Stimulated activated naive B cell treated with anti-CD40 and anti-IgM and Interleukin-4, amounts not matched to agents 10 μg/mL and 1 μg/mL and 100 μg/mL, for 72 hours (primary cell): ENCODE data around the gene KCNQ1OT1.

Source experiments
- ATAC-seq, 2 donors: fragments of 150-1000 bp; cut with Tn5 transposase; replicated peaks; 2 replicates each; pipeline ENCODE4 v1.10.0; 2021; ENCODE audit warnings: moderate library complexity in 1 of 2
- DNase-seq: peaks from one replicate; pipeline ENCODE4 v3.0.0; 2021
- H3K27ac Mint-ChIP-seq: one replicate; pipeline ENCODE4 v1.8.0; 2022; ENCODE audit warnings: mild to moderate bottlenecking, mixed read lengths
- H3K27me3 Mint-ChIP-seq, 2 donors: one replicate each; pipeline ENCODE4 v1.8.0; 2022; ENCODE audit warnings: mixed read lengths in 2 of 2
- H3K36me3 Mint-ChIP-seq, 2 donors: one replicate each; pipeline ENCODE4 v1.8.0; 2022; ENCODE audit warnings: mixed read lengths in 2 of 2, mild to moderate bottlenecking in 1 of 2
- H3K4me1 Mint-ChIP-seq, 2 donors: one replicate each; pipeline ENCODE4 v1.8.0; 2022; ENCODE audit warnings: mixed read lengths in 2 of 2, mild to moderate bottlenecking in 1 of 2
- H3K4me3 Mint-ChIP-seq, 2 donors: one replicate each; pipeline ENCODE4 v1.8.0; 2022; ENCODE audit warnings: mild to moderate bottlenecking in 2 of 2, mixed read lengths in 2 of 2, moderate library complexity in 1 of 2
- H3K9me3 Mint-ChIP-seq, 2 donors: one replicate each; pipeline ENCODE4 v1.8.0; 2022; ENCODE audit warnings: mixed read lengths in 2 of 2, mild to moderate bottlenecking in 1 of 2

Gene KCNQ1OT1

GRCh38 chr11:2662430-2663299 is 37.1 kb downstream of the KCNQ1OT1 start:
- H3K4me3 Mint-ChIP-seq, result no peak overlapping the region
- H3K9me3 Mint-ChIP-seq, result peaks cover 6 to 12% of the 10 kb centered on the region in 2 donors
- H3K27me3 Mint-ChIP-seq, result no peaks in the 10 kb centered on the region
- ATAC-seq (no peak), DNase-seq (no peak)
- peaks cover 0 to 2% of the 10 kb centered on the region in 2 donors for H3K4me1 Mint-ChIP-seq
- H3K27ac Mint-ChIP-seq, result no peak overlapping the region
- H3K36me3 Mint-ChIP-seq, result peaks cover 20 to 51% of the 10 kb centered on the region in 2 donors

DNA sequence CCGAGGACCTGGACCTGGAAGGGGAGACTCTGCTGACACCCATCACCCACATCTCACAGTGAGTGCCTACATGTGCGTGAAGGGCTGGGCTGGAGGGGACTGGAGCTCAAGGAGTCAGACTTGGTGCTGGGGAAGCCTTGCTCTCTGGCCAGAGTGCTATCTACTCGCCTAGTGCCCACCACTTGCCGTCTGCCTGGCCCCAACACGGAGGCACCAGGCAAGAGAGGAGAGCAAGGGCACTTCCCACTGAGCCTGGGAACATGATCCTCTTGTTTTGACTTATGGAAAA is 37.8 kb downstream of the KCNQ1OT1 start:
- peaks cover 20 to 54% of the 10 kb centered on the region in 2 donors for H3K36me3 Mint-ChIP-seq

GRCh38 chr11:2661173-2662023 is 38.4 kb downstream of the KCNQ1OT1 start:
- Mint-ChIP-seq H3K27ac (no peak overlapping the region), H3K9me3 (peaks cover 6 to 13% of the 10 kb centered on the region in 2 donors), H3K27me3 (no peaks in the 10 kb centered on the region), H3K36me3 (peaks cover 20 to 56% of the 10 kb centered on the region in 2 donors), H3K4me3 (no peak overlapping the region), H3K4me1 (peaks cover 0 to 2% of the 10 kb centered on the region in 2 donors)
- ATAC-seq (no peak), DNase-seq (no peak)

More for the DNA sequence above, 37.8 kb downstream of the KCNQ1OT1 start:
- Mint-ChIP-seq H3K4me3 (no peak overlapping the region), H3K27me3 (no peaks in the 10 kb centered on the region), H3K4me1 (peaks cover 0 to 2% of the 10 kb centered on the region in 2 donors), H3K27ac (no peak overlapping the region), H3K9me3 (peaks cover 6 to 13% of the 10 kb centered on the region in 2 donors)
- no peak for ATAC-seq
- no peak for DNase-seq

- Mint-ChIP-seq H3K9me3 (peaks cover 6 to 13% of the 10 kb centered on the region in 2 donors), H3K4me3 (no peak overlapping the region), H3K36me3 (peaks cover 22 to 60% of the 10 kb centered on the region in 2 donors), H3K27ac (no peak overlapping the region), H3K27me3 (no peaks in the 10 kb centered on the region), H3K4me1 (peaks cover 0 to 2% of the 10 kb centered on the region in 2 donors)
- ATAC-seq, result no peak
- DNase-seq, result no peak
These were observed 39.3 kb downstream of the KCNQ1OT1 start for GRCh38 chr11:2660357-2660939.

GRCh38 chr11:2657697-2658284 is 42.0 kb downstream of the KCNQ1OT1 start:
- ATAC-seq (no peak), DNase-seq (no peak)
- Mint-ChIP-seq H3K27me3 (no peaks in the 10 kb centered on the region), H3K36me3 (peaks cover 23 to 61% of the 10 kb centered on the region in 2 donors), H3K4me3 (no peak overlapping the region), H3K27ac (no peak overlapping the region), H3K4me1 (peaks cover 0 to 2% of the 10 kb centered on the region in 2 donors), H3K9me3 (peaks cover 6 to 15% of the 10 kb centered on the region in 2 donors)

DNA sequence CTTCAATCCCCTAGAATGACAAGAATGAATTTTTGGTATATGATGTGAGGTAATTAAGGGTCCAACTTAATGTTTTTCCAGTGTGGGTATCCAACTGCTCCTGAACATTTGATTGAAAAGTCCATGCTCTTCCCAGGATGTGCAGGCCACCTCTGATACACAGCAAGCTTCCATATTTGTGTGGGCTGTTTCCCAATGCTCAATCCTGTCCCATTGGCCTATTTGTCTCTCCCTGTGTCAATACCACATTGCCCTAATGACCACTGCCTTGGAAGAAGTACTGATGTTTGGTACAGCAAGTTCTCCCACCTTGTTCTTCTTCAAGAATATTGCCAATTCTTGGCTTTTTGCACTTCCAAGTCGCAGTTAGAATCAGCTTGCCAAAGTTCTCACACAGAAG is 42.9 kb downstream of the KCNQ1OT1 start:
- Mint-ChIP-seq H3K36me3 (peaks cover 23 to 61% of the 10 kb centered on the region in 2 donors), H3K4me1 (peaks cover 0 to 2% of the 10 kb centered on the region in 2 donors), H3K9me3 (peaks cover 6 to 18% of the 10 kb centered on the region in 2 donors), H3K4me3 (no peak overlapping the region), H3K27me3 (no peaks in the 10 kb centered on the region), H3K27ac (no peak overlapping the region)
- no peak for ATAC-seq
- no peak for DNase-seq

DNA sequence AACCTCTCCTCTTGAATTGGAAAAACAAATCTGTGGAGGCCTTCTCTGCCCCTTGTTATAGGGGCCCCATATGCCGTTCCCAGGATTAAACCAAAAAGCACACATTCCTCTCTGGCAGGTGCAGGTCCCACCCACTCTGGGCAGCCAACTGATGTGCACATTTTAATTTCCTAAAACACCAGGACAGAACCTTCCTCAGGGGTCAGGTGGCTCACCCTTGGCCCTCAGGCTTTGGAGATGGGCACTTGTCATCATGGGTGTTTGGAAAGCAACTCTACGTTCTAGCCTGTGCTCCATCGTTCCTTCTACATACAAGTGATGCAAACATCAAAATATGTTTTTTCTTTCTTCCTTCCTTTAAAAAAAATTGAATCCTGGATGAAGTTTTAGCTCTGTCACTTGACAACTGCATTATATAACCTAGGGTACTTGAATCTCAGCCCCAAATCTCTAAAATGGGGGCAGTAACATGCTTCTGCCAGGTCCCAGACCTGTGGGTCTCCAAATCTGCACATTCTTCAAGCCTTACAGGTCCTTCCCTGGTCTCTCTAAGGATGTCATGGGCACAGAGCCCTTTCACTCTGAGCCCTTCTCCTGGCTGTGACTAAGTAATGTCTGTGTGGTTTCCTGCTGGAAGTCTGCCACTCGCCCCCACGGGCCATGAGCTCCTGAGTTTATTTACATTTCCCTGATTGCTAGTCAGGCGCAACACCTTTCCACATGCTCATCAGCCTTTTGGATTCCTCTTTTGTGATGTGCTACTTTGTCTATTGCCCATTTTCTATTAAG is 43.8 kb downstream of the KCNQ1OT1 start:
- no peak overlapping the region for H3K4me3 Mint-ChIP-seq
- H3K36me3 Mint-ChIP-seq, result peaks cover 19 to 63% of the 10 kb centered on the region in 2 donors
- H3K4me1 Mint-ChIP-seq, result peaks cover 0 to 2% of the 10 kb centered on the region in 2 donors
- no peak for ATAC-seq
- no peak overlapping the region for H3K27ac Mint-ChIP-seq
- peaks cover 5 to 19% of the 10 kb centered on the region in 2 donors for H3K9me3 Mint-ChIP-seq
- DNase-seq, result no peak
- no peaks in the 10 kb centered on the region for H3K27me3 Mint-ChIP-seq

- Mint-ChIP-seq H3K4me1 (peaks cover 0 to 2% of the 10 kb centered on the region in 2 donors), H3K36me3 (peaks cover 22 to 62% of the 10 kb centered on the region in 2 donors), H3K27me3 (no peaks in the 10 kb centered on the region), H3K27ac (no peak overlapping the region), H3K9me3 (peaks cover 7 to 19% of the 10 kb centered on the region in 2 donors), H3K4me3 (no peak overlapping the region)
- no peak for DNase-seq
- no peak for ATAC-seq
These were observed 44.6 kb downstream of the KCNQ1OT1 start for GRCh38 chr11:2655016-2655719.

DNA sequence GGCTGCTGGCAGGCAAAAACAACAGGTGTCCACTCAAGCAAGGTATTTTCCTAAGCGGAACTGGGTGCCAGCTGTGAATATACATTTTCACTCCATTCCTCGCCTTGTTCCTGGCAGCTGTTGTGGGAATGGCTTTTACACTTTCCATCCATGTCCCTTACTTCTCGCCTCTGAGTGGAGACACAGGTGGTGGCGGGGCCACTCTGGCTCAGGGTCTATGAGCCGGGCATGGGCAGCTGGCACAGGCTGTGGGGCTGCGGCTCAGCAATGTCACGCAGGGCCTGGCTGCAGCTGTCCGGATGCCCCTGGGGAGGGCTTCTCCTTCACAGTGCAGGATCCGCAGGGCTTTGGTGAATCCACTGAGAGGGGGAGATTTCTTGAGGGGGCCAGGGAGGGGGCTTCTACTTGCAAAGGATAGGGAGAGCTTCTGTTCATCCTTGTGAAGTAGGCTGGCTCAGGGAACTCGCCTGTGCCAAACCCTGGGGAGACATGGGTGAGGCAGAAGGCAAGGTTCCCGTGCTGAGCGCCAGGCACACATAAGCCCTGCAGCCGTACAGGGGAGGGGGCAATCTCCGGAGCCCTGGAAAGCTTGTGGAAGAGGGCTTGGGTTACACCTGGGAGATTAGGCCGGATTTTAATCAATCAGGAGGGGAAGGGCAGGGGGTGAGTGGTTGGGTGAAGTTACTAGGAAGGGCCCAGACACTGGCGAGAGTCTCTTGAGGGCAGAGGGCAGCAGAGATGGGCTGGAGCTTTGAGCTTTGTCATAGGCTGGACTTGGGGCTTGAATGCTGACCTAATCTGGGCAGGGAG is 45.7 kb downstream of the KCNQ1OT1 start:
- DNase-seq, result no peak
- Mint-ChIP-seq H3K4me1 (peaks cover 0 to 2% of the 10 kb centered on the region in 2 donors), H3K9me3 (peaks cover 18 to 27% of the 10 kb centered on the region in 2 donors), H3K36me3 (peaks cover 25 to 65% of the 10 kb centered on the region in 2 donors), H3K27ac (peak overlapping the region; percentile 81), H3K27me3 (no peaks in the 10 kb centered on the region), H3K4me3 (no peak overlapping the region)
- no peak for ATAC-seq

DNA sequence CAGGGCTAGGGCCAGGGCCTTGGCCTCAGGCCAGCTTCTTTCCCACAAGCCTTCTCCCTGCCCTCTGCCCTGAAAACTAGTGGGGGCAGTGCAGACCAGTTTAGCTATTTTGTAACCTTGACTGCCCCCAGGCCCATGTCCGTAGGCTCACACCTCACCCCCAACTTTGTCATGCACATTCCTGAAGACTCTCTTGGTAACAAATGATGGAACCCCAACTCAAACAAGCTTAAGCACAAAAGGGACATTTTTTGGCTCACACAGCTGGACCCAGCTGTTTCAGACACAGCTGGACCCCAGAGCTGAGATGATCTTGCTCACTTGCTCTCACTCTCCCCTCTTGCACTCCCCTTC is 46.6 kb downstream of the KCNQ1OT1 start:
- DNase-seq (no peak), ATAC-seq (no peak)
- Mint-ChIP-seq H3K27ac (no peak overlapping the region), H3K4me1 (peaks cover 0 to 2% of the 10 kb centered on the region in 2 donors), H3K4me3 (no peak overlapping the region), H3K36me3 (peaks cover 23 to 61% of the 10 kb centered on the region in 2 donors), H3K27me3 (no peaks in the 10 kb centered on the region), H3K9me3 (peaks cover 24 to 26% of the 10 kb centered on the region in 2 donors)

DNA sequence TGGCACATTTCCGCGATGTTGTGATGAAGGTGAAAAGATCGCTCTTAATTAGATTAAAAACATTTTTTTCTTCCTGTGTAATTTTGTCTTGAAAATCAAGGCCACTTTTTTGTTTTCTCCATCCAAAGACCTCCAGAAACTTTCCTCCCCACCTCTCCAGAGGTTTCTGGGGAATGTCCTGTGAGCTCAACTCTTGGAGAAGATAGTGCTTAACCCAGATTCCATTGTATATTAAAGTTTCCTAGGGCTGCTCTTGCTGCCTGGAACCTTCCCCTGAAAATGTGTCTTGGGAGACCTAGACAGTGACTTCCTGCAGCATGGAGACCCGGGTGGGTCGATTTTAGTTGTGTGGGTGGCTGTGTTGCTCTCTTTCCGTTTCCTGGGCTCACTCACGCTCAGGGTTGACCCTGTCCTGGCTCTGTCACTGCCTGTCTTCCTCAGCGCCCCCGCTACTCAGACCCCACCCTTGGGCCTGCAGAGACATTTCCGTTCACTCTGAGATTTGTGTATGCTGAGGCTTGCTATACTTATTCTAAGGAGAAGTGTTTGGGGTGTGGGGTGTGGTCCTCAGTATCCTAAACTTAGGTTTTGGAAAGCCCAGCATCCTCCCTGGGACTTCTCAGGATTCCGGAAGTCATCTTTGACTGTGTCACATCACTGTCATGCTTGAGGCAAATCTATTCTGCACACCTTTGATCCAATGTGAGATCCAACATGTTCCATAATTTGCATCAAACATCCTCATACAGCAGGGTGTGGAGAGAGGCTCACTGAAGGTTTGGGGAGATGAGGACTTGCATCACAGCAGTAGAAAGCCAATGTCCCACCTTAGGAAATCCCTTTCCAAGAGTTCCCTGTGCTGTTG is 47.2 kb downstream of the KCNQ1OT1 start:
- no peak for DNase-seq
- Mint-ChIP-seq H3K27ac (peak overlapping the region; percentile 81), H3K36me3 (peaks cover 25 to 65% of the 10 kb centered on the region in 2 donors), H3K4me1 (peaks cover 0 to 2% of the 10 kb centered on the region in 2 donors), H3K9me3 (peaks cover 26 to 28% of the 10 kb centered on the region in 2 donors), H3K27me3 (no peaks in the 10 kb centered on the region), H3K4me3 (no peak overlapping the region)
- ATAC-seq, result no peak
